PC-3 (cell line): ENCODE data around the gene RND1.

ENCODE experiments used
- CTCF ChIP-seq: fragments of 300-600 bp; sonication (generic); conservative IDR thresholded peaks from 2 replicates; pipeline ENCODE4 v1.5.1; 2017; ENCODE audit warnings: antibody characterized with exemption, low read depth, mild to moderate bottlenecking, low read length
- EZH2 ChIP-seq: fragments of 300-600 bp; sonication (generic); IDR thresholded peaks from one replicate; pipeline ENCODE4 v1.6.1; 2017; ENCODE audit warnings: antibody characterized with exemption, mild to moderate bottlenecking, low read length; ENCODE audit not compliant: unreplicated experiment

- TF ChIP-seq EZH2 (no peak), CTCF (no peak)
Observed at GRCh38 chr12:48861111-48861510, 4.6 kb downstream of the RND1 start.
